ENCODE measurements around the gene USH2A.

Gene USH2A

GRCh38 chr1:215667761-215668160 lies 755.5 kb downstream of the USH2A start:
- no peak for DNase-seq

DNA sequence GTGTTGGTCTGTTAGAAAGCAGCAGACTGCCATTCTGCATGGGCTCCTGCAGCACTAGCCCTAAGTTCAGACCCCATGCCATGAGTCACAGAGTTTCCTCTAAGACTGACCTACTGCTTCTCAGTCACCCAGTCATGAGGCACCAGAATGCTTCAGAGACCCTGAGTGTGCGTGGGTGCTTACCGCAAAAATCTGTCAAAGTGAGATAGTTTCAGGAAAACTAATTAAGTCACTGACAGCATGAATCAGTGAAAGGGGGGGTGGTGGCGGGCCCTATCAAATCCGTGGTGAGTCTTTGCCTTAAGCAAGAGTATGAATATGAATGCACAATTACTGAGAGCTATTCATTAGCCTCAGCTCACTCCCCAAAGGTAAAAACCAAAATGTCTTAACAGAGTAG lies 758.0 kb downstream of the USH2A start:
- no peak for DNase-seq

GRCh38 chr1:215661033-215661432 lies 762.2 kb downstream of the USH2A start:
- no peak for DNase-seq

DNA sequence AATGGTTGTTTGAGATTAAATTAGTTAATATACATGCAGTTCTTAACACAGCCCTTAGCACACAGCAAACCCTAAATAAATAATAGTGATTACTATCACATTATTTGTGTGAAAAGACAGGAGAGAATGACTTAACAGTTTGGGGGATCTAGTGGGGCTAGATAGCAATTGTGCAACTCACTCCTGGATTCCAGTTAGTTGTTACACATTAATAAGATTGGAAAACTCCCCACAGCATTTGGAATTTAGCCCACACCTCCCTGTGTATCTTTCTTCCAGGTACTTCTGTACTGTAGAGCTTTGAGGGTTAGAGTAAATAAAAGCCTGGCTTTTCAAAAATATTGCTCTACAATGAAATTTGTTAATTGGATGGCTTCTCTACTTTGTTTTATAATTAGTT lies 763.0 kb downstream of the USH2A start:
- no peak for DNase-seq

DNA sequence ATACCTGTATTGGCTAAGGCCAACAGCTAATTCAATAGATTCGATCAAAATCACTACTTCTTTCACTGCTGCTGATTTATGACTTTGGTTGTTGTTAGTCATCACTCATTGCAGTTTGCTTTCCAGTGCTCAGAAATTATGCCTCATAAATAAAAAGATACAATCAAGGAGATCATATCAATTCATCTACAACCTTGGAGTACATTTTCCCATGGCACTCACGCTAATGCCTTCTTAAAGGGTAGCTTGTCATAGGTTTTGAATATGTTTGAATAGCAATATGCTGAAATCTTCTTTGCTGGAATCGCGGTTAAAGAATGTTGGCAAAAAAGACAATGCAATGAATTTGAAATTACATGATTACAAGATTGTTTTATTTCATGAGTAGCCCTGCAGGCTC lies 766.2 kb downstream of the USH2A start:
- no peak for DNase-seq

GRCh38 chr1:215652371-215652770 lies 770.9 kb downstream of the USH2A start:
- no peak for DNase-seq

DNA sequence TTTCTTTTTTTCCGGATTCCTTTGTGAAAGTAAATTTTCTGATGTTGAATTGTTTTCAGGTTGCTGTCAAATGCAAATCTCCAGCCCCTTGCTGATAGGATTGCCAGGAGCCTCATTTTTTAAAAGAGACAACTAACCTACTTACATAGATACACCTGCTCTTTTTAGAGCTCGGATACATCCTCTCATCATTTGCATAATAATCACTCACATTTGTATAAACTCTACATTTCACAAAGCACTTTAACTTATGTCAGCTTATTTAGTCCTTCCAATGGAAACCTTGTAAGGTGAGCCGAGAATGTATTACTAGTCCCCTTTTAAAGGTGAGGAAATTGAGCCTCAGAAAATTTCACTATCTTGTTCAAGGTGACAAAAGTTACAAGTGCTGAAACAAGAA lies 771.4 kb downstream of the USH2A start:
- DNase-seq, result no peak

DNA sequence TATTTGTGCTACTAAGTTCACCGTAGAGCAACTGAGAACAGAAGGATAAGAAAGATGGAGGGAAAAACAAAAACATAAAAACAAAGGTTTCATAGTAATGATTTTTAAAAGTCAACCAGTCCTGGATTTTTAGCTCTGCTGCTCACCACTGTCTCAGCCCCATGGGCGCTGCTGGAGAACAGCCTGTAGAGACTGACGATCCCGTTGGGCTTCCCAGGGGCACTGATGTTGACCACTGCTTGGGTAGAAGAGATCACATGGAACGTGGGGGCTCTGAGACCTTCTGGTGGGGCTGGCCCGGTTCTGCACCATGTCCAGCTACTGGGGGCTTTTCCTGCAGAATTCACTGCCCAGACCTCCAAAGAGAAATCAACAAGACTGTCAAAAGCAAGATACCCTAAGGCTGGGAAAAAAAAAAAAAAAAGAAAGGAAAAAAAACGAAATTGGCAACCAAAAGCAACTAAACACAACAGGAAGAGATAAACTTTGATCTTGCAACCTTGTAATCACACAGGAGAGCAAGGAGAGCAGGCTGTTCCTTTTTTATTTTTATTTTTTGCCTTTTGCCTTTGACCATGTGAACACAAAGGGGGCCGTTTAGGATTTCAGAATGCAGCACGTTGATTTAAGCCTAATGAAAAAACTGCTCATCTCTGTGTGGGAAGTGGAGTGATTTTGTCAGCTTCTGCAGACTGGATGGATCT lies 772.6 kb downstream of the USH2A start:
- DNase-seq, result no peak

- DNase-seq, result no peak
Observed at GRCh38 chr1:215648957-215649356, 774.3 kb downstream of the USH2A start.

- no peak for DNase-seq
Observed at GRCh38 chr1:215647738-215648137, 775.5 kb downstream of the USH2A start.

GRCh38 chr1:215645861-215646260 lies 777.4 kb downstream of the USH2A start:
- no peak for DNase-seq

DNA sequence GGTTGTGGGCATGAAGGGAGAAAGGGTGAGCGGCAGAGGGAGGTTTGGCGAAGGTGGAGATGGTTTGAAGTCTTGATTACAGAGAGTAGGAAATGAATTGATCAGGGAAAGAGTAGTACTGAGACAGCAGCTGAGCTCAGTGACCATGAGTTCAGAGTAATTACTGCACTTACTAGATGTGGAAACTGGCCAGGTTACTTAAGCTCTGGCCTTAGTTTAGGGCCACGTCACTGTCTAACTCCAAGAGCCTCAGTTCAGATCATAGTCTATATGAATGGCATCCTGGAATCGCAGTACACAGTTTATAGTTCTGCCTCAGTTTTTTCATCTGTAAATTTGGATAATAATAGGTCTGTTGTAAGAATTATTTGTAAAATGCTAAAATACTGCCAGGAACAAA lies 778.1 kb downstream of the USH2A start:
- DNase-seq, result no peak

- DNase-seq, result no peak
Observed at GRCh38 chr1:215643592-215644321, 779.5 kb downstream of the USH2A start.

DNA sequence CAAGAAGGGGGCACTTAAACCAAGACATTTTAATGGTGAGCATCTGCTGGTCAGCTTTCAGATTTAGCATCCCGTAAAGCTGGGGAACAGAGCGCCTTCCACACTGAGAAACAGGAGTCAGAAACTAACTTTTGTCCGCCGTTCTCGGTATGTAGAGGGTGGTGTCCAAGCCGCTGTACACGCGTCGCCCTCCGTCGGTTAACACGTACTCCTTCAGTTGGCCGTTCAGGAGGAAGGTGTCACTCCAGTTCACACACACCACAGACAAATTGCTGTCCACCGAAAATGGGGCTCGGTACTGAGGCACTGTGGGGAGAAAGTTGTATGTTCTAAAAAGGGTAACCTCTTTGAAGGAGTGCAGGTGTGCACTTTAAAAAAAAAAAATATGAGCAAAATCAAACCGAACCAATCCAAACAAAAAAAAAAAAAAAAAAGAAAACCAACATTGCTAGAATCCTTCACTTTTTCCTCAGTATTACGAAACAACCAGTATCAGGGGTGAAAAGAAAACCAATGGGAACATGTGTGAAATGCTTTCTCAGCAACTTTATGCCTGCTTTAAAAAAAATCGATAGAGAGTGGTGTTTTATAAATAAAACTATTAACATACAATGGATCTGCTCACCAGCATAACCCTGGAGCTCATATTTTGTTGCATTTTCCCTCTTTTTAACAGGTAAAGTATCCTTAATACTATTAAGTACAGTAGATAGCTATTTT lies 782.7 kb downstream of the USH2A start:
- no peak for DNase-seq

DNA sequence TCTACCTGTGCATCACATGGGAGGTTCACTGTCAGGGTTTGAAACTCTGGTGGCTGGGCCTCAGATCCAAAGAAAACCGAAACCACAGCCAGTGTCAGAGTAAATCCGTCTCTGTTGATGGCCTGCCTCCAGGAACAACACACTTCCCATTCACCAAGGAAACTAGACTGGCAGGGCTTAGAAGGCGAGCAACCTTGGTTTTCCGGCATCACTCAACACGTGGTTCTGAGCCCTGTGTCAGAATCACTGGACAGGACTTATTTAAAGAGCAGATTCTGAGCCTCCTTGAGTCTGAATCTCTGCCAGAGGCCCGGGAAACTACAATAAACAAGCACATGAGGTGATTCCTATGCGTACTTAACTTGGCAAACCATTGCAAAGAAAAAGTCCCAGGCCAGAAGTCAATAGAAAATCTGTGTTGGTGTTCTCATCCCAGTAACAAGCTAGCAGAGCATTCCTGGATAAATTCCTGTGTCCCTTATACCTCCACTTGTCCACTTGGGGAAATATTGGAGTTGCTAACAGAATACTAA lies 786.1 kb downstream of the USH2A start:
- DNase-seq, result no peak

DNA sequence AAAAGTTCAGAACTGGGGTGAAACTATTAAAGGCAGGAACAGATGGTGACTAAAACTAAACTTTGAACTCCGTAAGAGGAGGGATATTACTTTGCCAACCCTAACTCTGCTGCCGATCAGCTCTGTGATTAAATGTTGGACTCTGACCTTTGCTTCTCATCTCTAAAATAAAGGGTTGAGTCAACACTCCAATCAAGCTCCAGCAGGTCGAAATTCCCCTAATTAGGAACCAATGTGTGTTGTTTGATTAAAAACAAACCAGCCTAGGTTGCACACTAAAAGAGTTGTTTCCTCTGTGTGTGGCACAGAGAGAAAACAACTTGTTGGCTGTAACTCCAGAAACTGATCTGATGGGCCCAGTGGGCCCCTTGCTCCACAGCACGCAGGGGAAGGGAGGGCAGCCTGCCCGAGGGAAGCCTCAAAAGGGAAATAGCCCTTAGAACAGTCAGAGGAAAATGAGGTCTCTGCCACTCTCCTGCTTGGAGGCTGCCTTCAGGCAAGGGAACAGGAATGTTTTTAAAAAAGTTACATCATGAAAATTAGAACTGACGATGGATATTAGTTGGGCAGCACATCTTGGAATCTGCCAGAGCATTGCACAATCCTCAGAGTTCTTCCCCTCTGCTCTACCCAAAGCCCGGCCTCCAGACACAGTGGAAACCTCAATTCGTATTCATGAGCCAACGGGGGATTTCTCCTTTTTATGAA lies 786.8 kb downstream of the USH2A start:
- DNase-seq, result no peak

DNA sequence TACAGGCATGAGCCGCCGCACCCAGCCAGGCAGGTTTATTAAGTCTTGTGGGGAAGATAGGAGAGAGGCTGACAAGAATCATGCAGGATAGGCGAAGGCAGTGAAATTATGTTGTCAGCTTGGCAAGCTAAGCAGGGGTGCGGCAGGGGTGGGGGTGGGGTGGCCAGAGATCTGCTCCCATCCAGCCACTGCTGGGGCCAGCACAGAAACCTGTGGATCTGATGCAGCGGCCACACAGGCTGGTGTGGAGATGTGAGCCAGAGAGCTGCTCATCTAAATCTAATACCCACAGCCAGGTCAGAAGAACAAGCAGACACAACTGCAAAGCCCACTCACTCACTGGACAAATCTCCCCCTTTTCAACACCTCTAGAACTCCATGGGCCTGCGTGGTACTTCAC lies 787.4 kb downstream of the USH2A start:
- DNase-seq, result no peak

- no peak for DNase-seq
Observed at GRCh38 chr1:215631489-215631888, 791.8 kb downstream of the USH2A start.

- DNase-seq, result no peak
Observed at GRCh38 chr1:215631040-215631439, 792.2 kb downstream of the USH2A start.

- no peak for DNase-seq
Observed at GRCh38 chr1:215625949-215626348, 797.3 kb downstream of the USH2A start.

GRCh38 chr1:215623162-215623561 lies 800.1 kb downstream of the USH2A start:
- no peak for DNase-seq

DNA sequence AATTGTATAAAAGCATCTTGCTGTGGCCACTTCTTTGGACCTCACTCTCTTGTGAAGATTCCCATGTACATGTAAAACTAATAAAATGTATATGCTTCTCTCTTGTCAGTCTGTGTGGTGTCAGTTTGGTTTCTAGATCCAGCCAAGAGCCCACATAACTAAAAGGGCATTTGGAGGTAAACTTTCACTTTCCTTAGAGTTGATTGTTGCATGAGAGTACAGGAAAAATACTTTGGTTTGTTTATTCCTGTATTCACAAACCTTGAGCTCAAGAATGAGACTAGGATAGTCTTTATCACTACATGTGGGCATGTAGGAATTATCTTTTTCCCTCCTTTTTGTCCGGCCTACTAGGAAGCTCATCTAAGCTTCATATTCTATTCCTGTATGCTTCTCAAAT lies 805.3 kb downstream of the USH2A start:
- DNase-seq, result no peak

DNA sequence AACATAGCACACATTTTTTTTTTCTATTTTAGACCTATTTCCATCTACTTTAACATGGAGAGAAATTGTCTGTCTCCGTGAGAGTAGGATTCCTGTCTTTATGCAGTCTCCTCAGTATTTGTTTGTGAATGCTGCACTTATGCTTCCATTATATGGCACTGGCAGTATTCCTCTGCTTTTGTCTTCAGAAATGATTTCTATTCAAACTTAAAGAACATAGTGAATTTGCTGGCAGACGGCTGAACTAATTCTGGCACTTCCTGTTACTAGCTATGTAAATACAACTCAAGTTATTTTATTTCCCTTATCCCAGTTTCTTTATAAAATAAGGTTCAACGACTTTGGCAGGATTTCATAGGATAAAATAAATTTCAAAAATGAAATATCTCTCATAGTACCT lies 810.9 kb downstream of the USH2A start:
- DNase-seq, result no peak

Measured in CD4-positive, alpha-beta T cell treated with Interferon gamma for 1 hour (primary cell).